HepG2 (cell line): ENCODE data around the gene SH2D2A. TPM values are rescaled to one million over a fixed set of nuclear protein-coding genes. Genes with fewer than 3 reads are reported as not detected.

ENCODE experiments used
- ATAC-seq: fragments of 200-7000 bp; cut with Tn5 transposase; 3 replicates; pipeline ENCODE4 v1.9.1; 2020; ENCODE audit warnings: mild to moderate bottlenecking, moderate library complexity
- BruUV-seq: library from RNA; stranded (reverse); fragments of 400-500 nt; replicated peaks from 2 replicates; lab custom pipeline; 2021; lab: Mats Ljungman, UMichigan
- CTCF ChIA-PET: fragments of 300-600 bp; formaldehyde crosslinking; extraction: SDS; loops from one replicate; lab custom pipeline; 2021; ENCODE audit warnings: low total read pairs, inconsistent platforms, low intra/inter-chr PET ratio; lab: Yijun Ruan, JAX
- POLR2A ChIA-PET: fragments of 350-600 bp; sonication (Branson Sonifier 250); formaldehyde crosslinking; loops from one replicate; lab custom pipeline; 2020; ENCODE audit warnings: antibody characterized with exemption, inconsistent platforms; lab: Yijun Ruan, JAX
- DNase-seq: peaks from one replicate; pipeline ENCODE4 v3.0.0-alpha.2; 2015; ENCODE audit warnings: low spot score
- FAIRE-seq: peaks from 3 replicates; lab custom pipeline; 2011; peaks lifted over from hg19 to GRCh38; lab: Jason Lieb, UNC
- H2AFZ ChIP-seq: one replicate; pipeline ENCODE4 v1.6.1; 2011; ENCODE audit warnings: low read length, inconsistent platforms
- H3K27ac ChIP-seq: fragments of 300-600 bp; 3 replicates; pipeline ENCODE4 v1.8.0; 2011; ENCODE audit warnings: mixed run types, mild to moderate bottlenecking, mixed read lengths, low read length, inconsistent platforms; ENCODE audit not compliant: insufficient read depth; ENCODE audit errors: extremely low read length
- H3K27me3 ChIP-seq, 2 experiments: fragments of 200-600 bp in 1 of 2; 2 replicates in 1 of 2; 3 replicates in 1 of 2; pipeline versions ENCODE4 v1.6.0 to v1.8.0; 2011; ENCODE audit warnings: low read length in 2 of 2, mild to moderate bottlenecking in 2 of 2, moderate library complexity in 2 of 2, inconsistent platforms in 1 of 2; ENCODE audit not compliant: insufficient read depth in 2 of 2, control insufficient read depth in 1 of 2
- H3K36me3 ChIP-seq, 2 experiments: fragments of 200-600 bp in 1 of 2; replicated peaks in 1 of 2; 2 replicates in 1 of 2; 3 replicates in 1 of 2; pipeline versions ENCODE4 v1.5.1 to v1.8.0; 2011; ENCODE audit warnings: low read length in 2 of 2, inconsistent platforms in 1 of 2; ENCODE audit not compliant: insufficient read depth in 2 of 2, control insufficient read depth in 1 of 2
- H3K4me1 ChIP-seq: 2 replicates; pipeline ENCODE4 v1.5.1; 2012; ENCODE audit warnings: low read length, inconsistent platforms; ENCODE audit not compliant: insufficient read depth
- H3K4me2 ChIP-seq: 2 replicates; pipeline ENCODE4 v1.6.0; 2011; ENCODE audit warnings: low read depth, low read length, inconsistent platforms
- H3K4me3 ChIP-seq, 3 experiments: fragments of 200-600 bp in 1 of 3; sonication (generic), shearing (Covaris generic) in 1 of 3; replicated peaks in 1 of 3; 2 replicates each; pipeline ENCODE4 v1.5.1; 2011 to 2016; ENCODE audit warnings: low read length in 3 of 3, inconsistent platforms in 2 of 3, low read depth in 2 of 3, mild to moderate bottlenecking in 2 of 3, control low read depth in 1 of 3, mixed read lengths in 1 of 3; ENCODE audit not compliant: insufficient read depth in 1 of 3
- H3K79me2 ChIP-seq: one replicate; pipeline ENCODE4 v1.6.1; 2011; ENCODE audit warnings: low read length, inconsistent platforms; ENCODE audit not compliant: insufficient read depth
- H3K9ac ChIP-seq: 2 replicates; pipeline ENCODE4 v1.6.0; 2011; ENCODE audit warnings: mild to moderate bottlenecking, low read depth, low read length, inconsistent platforms; ENCODE audit not compliant: insufficient read depth
- H3K9me3 ChIP-seq: 2 replicates; pipeline ENCODE4 v1.5.1; 2012; ENCODE audit warnings: mild to moderate bottlenecking, low read length
- H4K20me1 ChIP-seq: 2 replicates; pipeline ENCODE4 v1.6.0; 2011; ENCODE audit warnings: inconsistent platforms, mild to moderate bottlenecking, low read length, moderate library complexity; ENCODE audit not compliant: insufficient read depth
- DRAP1 ChIP-seq: IDR thresholded peaks from 2 replicates; pipeline ENCODE4 v1.6.1; 2016; ENCODE audit warnings: missing genetic modification reagents, missing compliant biosample characterization
- ESRRA ChIP-seq: sonication (generic); formaldehyde crosslinking; IDR thresholded peaks from 2 replicates; pipeline ENCODE4 v1.5.1; 2020; ENCODE audit warnings: mild to moderate bottlenecking, low read depth, missing genetic modification reagents
- HDAC1 ChIP-seq: sonication (generic); formaldehyde crosslinking; IDR thresholded peaks from 2 replicates; pipeline ENCODE4 v1.5.1; 2020; ENCODE audit warnings: mild to moderate bottlenecking, missing genetic modification reagents
- KAT8 ChIP-seq: IDR thresholded peaks from 2 replicates; pipeline ENCODE4 v1.6.1; 2016; ENCODE audit warnings: missing genetic modification reagents, missing compliant biosample characterization
- MTA1 ChIP-seq: sonication (generic); formaldehyde crosslinking; IDR thresholded peaks from 2 replicates; pipeline ENCODE4 v1.4.0; 2020; ENCODE audit warnings: missing genetic modification reagents, mild to moderate bottlenecking, borderline replicate concordance
- NFIC ChIP-seq: IDR thresholded peaks from 2 replicates; pipeline ENCODE4 v1.6.1; 2012; ENCODE audit warnings: mild to moderate bottlenecking, low read length, inconsistent platforms
- PAXIP1 ChIP-seq: sonication (generic); formaldehyde crosslinking; conservative IDR thresholded peaks from 2 replicates; pipeline ENCODE4 v1.4.0; 2020; ENCODE audit warnings: mild to moderate bottlenecking, missing genetic modification reagents, moderate library complexity
- RARA ChIP-seq: IDR thresholded peaks from 2 replicates; pipeline ENCODE4 v1.6.1; 2016; ENCODE audit warnings: missing genetic modification reagents, missing compliant biosample characterization
- RCOR2 ChIP-seq: IDR thresholded peaks from 2 replicates; pipeline ENCODE4 v1.6.1; 2016; ENCODE audit warnings: missing biosample characterization, missing genetic modification reagents
- SOX13 ChIP-seq, 3 experiments: fragments of 450-650 bp in 1 of 3; sonication (generic) in 1 of 3; formaldehyde crosslinking in 1 of 3; IDR thresholded peaks in 2 of 3; conservative IDR thresholded peaks in 1 of 3; 2 replicates each; pipeline versions ENCODE4 v1.5.0 to v1.6.1; 2016 to 2020; ENCODE audit warnings: antibody characterized with exemption in 1 of 3, mild to moderate bottlenecking in 1 of 3, missing compliant biosample characterization in 1 of 3, missing genetic modification reagents in 1 of 3, moderate library complexity in 1 of 3
- SOX6 ChIP-seq, 2 experiments: fragments of 450-650 bp in 1 of 2; sonication (generic) in 1 of 2; formaldehyde crosslinking in 1 of 2; IDR thresholded peaks; 2 replicates each; pipeline versions ENCODE4 v1.4.0 to v1.6.1; 2017 to 2020; ENCODE audit warnings: antibody characterized with exemption in 1 of 2, mild to moderate bottlenecking in 1 of 2, missing genetic modification reagents in 1 of 2
- TRIM24 ChIP-seq: sonication (generic); formaldehyde crosslinking; IDR thresholded peaks from 2 replicates; pipeline ENCODE4 v1.8.0; 2022; ENCODE audit warnings: mild to moderate bottlenecking, missing genetic modification reagents
- ZNF143 ChIP-seq: sonication (generic); formaldehyde crosslinking; IDR thresholded peaks from 2 replicates; pipeline ENCODE4 v1.4.0; 2020; ENCODE audit warnings: missing genetic modification reagents
- ZNF441 ChIP-seq: sonication (generic); formaldehyde crosslinking; IDR thresholded peaks from 2 replicates; pipeline ENCODE4 v1.7.0; 2021; ENCODE audit warnings: missing genetic modification reagents, borderline replicate concordance
- WGBS: methylation state at CpG from one replicate; pipeline ENCODE4 v1.1.6; 2017; ENCODE audit warnings: low lambda C conversion rate; 5-methylcytosine and 5-hydroxymethylcytosine counted together
- in situ Hi-C: cut with HindIII; loops from 2 replicates; pipeline ENCODE4 v1.10.0; 2017; ENCODE audit warnings: low pct_unique_long_range_greater_than_20kb; ENCODE audit not compliant: extremely low pct_ligation_motif_present
- intact Hi-C: fragments of 100-400 bp; cut with micrococcal nuclease; formaldehyde crosslinking; loops from one replicate; pipeline ENCODE4 v1.10.0; 2022; ENCODE audit not compliant: unreplicated experiment
- polyA plus RNA-seq, 8 experiments: library from polyadenylated mRNA; depleted of rRNA in 3 of 8; stranded (reverse) in 7 of 8; unstranded in 1 of 8; fragments of >200 nt; fragmentation: Illumina TruSeq in 4 of 8; extraction: Trizol in 4 of 8; gene quantifications; 2 replicates each; pipeline versions ENCODE4 v1.2.1 to v1.2.3, GENCODE V29; 2011 to 2016; ENCODE audit warnings: low read depth in 4 of 8, missing spikeins in 1 of 8, mixed read lengths in 1 of 8; ENCODE audit not compliant: insufficient read depth in 1 of 8
- total RNA-seq, 5 experiments: library from RNA; depleted of rRNA; stranded (reverse); fragments of >200 nt; fragmentation: Illumina TruSeq; extraction: Trizol; gene quantifications; 2 replicates each; pipeline ENCODE4 v1.2.3, GENCODE V29; 2016; ENCODE audit warnings: low read depth in 1 of 5
- TF ChIP-seq, protein P1 (sequence below): sonication (generic); formaldehyde crosslinking; IDR thresholded peaks from 2 replicates; pipeline ENCODE4 v1.4.0; 2020; ENCODE audit warnings: mild to moderate bottlenecking, missing genetic modification reagents
- TF ChIP-seq, protein P2 (sequence below): sonication (generic); formaldehyde crosslinking; IDR thresholded peaks from 2 replicates; pipeline ENCODE4 v1.4.0; 2020; ENCODE audit warnings: low read depth, mild to moderate bottlenecking, missing genetic modification reagents

SH2D2A gene
- total and polyA plus RNA-seq, 2 of the 13 experiments (the other 11 are each of a cell fraction or from before 2014, with no cell fraction given) = 0.57 to 0.73 TPM

- Histone ChIP-seq H2AFZ (no peak overlapping the region), H3K4me1 (peaks cover 39% of the 10 kb centered on the region), H4K20me1 (no peaks in the 10 kb centered on the region), H3K9me3 (no peaks in the 10 kb centered on the region), H3K79me2 (no peaks in the 10 kb centered on the region), H3K4me3 (no peak overlapping the region), H3K36me3 (peaks cover 39 to 74% of the 10 kb centered on the region in 2 experiments), H3K4me2 (peak overlapping the region; percentile 30; the same call in 1 of the 2 replicates), H3K9ac (no peak overlapping the region), H3K27me3 (no peaks in the 10 kb centered on the region), H3K27ac (peak overlapping the region; percentile 64)
- DNase-seq = peak; percentile 79
- ChIA-PET POLR2A (interaction anchor here (1.6 kb wide), 1 partner anchor 29 kb away, joined by 5 read pairs; the partner anchor contains the start of gene PRCC), CTCF (interaction anchor here (1.9 kb wide), 1 partner anchor 70 kb away, joined by 6 read pairs; no protein-coding TSS in a partner anchor)
- in situ Hi-C loops (loop anchor here (5.0 kb wide), 1 partner anchor 67 kb away; the partner anchor contains the start of gene NTRK1), intact Hi-C loops (loop anchor here (10.0 kb wide), 1 partner anchor 69 kb away; the partner anchor contains the start of gene NTRK1)
- peak; percentile 84 for FAIRE-seq
- ATAC-seq = peak; percentile 91
- no TSS peak for BruUV-seq
- WGBS = 11% methylated on average over 7 of the region's 7 CpGs
- TF ChIP-seq SOX6 (IDR thresholded peaks at IDR 0.05) (no peak), SOX6 (CRISPR knock-in tag; IDR thresholded peaks at IDR 0.05) (peak; percentile 98), PAXIP1 (CRISPR knock-in tag) (peak; percentile 82), KAT8 (0 out of 2 replicates have a peak, but pooled peaks have one; percentile 17), NFIC (0 out of 2 replicates have a peak, but pooled peaks have one; percentile 15), HDAC1 (CRISPR knock-in tag) (peak; percentile 45; the same call in 1 of the 2 replicates), RARA (CRISPR knock-in tag) (peak; percentile 32; the same call in 1 of the 2 replicates), ZNF441 (CRISPR knock-in tag) (0 out of 2 replicates have a peak, but pooled peaks have one; percentile 54), RCOR2 (CRISPR knock-in tag) (0 out of 2 replicates have a peak, but pooled peaks have one; percentile 17), ZNF143 (CRISPR knock-in tag) (peak; percentile 73), DRAP1 (CRISPR knock-in tag) (no peak; the same call in 1 of the 2 replicates), SOX13 (IDR thresholded peaks at IDR 0.05) (peak; percentile 78; the same call in 1 of the 2 replicates), SOX13 (CRISPR knock-in tag; conservative IDR thresholded peaks at IDR 0.05 in 1 of 2, IDR thresholded peaks at IDR 0.05 in 1 of 2) (peak in 1 of 2 experiments; percentile 94; a peak in 2 of 4 replicates), MTA1 (peak; percentile 33; the same call in 1 of the 2 replicates), ESRRA (peak; percentile 77; the same call in 1 of the 2 replicates), TRIM24 (CRISPR knock-in tag) (no peak)
- TF ChIP-seq, protein P1, sequence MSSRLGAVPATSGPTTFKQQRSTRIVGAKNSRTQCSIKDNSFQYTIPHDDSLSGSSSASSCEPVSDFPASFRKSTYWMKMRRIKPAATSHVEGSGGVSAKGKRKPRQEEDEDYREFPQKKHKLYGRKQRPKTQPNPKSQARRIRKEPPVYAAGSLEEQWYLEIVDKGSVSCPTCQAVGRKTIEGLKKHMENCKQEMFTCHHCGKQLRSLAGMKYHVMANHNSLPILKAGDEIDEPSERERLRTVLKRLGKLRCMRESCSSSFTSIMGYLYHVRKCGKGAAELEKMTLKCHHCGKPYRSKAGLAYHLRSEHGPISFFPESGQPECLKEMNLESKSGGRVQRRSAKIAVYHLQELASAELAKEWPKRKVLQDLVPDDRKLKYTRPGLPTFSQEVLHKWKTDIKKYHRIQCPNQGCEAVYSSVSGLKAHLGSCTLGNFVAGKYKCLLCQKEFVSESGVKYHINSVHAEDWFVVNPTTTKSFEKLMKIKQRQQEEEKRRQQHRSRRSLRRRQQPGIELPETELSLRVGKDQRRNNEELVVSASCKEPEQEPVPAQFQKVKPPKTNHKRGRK (CRISPR knock-in tag) = no peak
- TF ChIP-seq, protein P2, sequence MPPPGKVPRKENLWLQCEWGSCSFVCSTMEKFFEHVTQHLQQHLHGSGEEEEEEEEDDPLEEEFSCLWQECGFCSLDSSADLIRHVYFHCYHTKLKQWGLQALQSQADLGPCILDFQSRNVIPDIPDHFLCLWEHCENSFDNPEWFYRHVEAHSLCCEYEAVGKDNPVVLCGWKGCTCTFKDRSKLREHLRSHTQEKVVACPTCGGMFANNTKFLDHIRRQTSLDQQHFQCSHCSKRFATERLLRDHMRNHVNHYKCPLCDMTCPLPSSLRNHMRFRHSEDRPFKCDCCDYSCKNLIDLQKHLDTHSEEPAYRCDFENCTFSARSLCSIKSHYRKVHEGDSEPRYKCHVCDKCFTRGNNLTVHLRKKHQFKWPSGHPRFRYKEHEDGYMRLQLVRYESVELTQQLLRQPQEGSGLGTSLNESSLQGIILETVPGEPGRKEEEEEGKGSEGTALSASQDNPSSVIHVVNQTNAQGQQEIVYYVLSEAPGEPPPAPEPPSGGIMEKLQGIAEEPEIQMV (CRISPR knock-in tag) = 0 out of 2 replicates have a peak, but pooled peaks have one; percentile 38
These were observed 20.9 kb downstream of the SH2D2A start for GRCh38 chr1:156795787-156796186.
